ENCODE measurements around the gene KRTAP5-2.

KRTAP5-2 gene

DNA sequence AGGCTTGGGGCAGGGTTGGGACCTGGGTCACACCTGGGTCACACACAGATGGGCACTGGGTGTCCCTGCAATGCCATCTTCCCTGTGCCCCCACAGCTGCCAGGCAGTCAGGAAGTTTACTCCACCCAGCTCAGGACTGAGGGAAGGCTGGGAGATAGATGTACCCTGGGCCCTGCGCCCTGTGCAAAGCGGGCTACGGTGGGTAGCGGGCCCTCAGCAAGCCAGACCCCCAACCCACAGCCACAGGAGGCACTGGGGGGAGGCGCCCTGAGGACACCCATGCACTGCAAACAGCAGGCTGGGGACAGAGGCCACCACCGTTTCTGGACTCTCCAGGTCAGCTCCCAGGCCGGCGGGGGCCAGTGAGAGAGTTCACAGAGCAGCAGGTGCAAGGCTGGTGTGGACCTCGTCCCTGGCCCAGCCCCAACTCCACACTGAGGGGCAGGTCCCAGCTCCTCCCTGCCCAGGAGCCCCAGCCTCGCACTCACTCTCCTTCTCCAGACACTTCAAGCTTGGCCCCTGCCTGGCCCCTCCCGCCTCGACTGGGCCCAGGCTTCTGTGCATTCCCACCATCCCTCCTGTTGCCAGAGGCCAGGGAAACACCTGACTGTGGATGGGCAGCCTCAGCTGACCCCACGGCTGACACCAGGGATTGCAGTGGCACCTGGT is 30.9 kb downstream of the KRTAP5-2 start:
- DNase-seq (ENCODE audit: low spot score) = no peak

DNA sequence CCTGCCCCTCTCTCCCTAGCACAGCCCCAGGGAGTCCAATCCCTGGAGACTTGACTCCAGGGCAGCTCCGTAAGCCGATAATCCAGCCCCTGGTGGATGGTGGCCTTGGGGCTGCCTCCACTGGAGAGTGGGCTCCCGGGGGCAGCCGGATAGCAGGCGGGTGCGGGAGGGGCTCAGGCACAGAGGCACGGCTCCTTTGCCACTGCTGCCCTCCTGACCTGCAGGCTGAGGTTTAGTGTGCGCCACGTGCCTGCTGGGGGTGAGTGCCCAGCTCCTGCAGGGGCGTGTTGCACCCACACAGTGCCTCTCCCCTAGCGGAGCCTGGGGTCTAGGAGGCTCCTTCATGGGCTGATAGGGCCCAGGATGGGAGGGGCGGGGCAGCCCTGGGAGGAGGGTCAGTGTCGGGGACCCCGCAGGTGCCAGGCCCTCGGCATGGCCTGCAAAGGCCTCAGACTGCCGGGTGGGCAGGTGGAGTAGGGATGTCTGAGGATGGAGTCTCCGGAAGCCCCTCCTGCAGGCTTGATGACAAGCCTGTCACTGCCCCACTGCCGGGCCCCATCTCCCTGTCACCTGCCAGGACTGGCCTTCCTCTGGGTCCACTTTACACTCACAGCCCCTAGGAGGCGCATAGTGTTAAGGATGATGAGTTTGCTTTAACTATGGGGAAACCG is 31.6 kb downstream of the KRTAP5-2 start:
- no peak for DNase-seq (ENCODE audit: low spot score)

DNA sequence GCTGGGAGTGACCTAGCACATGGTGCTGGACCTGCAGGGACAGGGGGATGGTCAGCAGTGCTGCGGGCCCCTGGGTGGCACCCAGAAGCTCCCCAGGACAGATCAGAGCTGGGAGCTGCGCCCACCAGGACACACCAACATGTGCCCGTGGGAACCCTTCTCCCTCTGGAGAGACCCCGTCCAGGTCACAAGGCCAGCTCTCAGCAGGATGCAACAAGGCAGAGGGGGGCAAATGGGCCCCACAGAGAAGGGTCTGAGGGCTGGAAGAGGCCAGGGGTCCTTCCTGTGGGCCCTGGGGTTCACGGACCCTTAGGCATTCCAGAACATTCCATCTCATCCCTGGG is 32.2 kb downstream of the KRTAP5-2 start:
- DNase-seq (ENCODE audit: low spot score) = no peak

DNA sequence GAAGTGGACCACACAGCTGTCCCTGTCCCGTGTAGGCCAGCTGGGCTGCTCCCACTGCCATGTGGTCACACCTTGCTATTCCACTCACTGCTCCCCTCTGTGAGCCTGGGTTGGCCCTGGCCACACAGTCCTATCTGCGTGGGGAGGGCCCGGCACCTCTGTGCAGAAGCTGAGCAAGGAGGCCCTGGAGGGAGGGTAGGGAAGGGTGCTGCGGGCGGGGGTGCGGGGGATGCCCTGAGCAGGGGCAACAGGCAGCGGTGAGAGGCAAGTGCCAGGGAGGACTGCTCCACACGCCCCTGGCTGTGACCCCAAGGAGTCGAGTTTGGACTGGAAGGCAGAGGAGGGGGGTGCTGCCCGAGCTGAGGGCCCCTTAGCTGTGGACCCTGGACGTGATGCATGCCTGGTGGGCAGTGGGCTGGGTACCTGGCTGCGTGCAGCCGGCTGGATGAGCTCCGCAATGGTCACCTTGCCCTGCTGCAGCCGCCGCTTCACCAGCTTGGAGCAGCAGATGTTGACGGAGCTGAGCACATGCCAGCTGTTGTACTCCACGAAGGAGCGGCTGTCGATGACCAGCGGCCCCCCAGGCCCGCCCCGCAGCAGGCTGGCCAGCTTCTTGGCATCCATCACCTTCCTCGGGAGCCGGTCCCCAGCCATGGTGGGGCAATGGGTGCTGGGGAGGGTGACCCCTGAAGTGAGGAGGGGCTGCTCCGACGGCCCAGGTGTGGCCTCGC is 32.8 kb downstream of the KRTAP5-2 start:
- no peak for DNase-seq (ENCODE audit: low spot score)

DNA sequence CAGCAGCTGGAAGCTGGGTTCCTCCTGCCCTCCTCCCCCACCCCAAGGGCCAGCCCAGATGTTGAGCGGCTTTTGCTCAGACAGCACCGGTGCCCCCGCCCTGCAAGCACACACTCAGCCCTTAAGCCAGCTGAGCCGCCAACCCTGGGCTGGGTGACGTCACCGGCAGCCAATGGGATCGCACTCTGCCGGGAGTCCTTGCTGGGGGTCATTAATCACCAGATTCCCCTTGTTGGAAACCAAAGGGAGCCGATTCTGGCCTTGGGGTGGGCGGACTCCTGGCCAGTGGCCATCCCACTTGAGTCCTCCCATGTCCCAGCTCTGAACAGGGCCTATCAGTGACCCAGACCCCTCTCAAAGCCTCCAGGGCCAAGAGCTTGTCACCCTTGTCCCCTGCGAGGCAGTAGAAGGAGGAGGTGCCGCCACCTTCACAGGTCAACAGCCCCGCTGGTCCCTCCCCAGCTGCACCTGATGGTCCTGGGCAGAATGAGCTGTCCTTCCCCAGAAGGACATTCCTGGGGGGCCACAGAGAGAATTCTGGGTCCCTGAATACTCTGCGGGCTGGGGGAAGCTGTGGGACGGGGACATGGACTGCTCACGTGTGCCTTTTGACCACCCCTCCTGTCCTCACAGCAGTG is 33.4 kb downstream of the KRTAP5-2 start:
- DNase-seq (ENCODE audit: low spot score) = no peak

DNA sequence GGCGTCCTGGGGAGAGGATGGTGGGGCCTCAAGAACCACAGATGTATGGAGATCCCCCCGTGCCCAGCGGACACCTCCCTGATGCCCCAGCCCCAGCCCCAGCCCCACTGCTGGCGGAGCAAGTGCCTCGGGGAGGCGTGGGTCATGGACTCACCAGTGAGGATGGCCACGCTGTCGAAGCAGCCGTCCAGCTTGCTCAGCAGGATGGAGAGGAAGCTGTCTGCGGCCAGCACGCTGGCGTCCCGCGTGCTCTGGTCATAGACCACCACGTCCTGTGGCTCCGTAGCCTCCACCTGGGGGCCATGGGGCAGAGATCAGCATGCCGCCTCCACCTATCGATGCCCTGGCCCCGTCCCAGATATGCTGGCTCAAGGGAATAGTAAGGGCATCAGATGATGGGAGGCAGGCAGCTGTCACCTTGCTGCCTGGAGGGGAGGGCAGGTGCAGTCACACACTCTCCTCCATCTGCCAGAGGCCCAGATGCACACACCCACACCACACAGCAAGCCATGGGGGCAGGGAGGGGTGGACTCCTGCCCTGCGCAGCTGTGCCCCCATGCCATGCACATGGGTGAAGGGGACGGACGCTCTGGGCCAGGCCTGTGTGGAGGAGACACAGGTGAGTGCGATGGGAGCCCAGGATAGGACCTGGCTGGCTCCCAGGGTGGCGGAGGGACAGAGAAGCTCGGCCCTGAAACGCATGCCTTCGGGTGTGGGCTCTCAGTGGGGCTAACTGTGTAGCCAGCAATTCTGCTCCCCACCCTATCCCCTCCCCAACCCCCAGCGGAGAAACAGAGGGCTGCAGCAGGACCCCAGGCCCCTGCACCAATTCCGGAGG is 34.2 kb downstream of the KRTAP5-2 start:
- no peak for DNase-seq (ENCODE audit: low spot score)

DNA sequence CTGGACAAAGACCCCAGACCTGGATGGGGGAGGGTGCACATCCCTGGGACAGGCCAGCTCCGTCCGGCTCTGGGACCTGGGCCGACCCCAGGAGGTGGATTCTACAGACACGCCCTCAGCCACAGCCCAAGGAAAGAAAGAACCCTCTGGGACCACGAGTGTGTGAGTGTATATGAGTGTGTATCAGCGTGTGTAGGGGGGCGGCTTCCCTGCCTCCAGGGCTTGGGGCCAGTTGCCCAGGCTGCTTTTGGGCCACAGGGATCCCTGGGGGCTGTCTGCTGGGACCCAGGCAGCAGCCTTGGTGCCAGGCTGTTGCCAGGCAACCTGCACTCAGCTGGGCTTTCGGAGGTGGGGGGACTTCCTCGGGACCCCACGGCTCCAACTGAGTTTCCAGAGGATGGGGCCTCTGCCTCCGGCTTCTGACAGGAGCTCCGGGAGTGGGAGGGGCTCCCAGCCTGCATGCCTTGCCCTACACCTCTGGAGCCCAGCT is 34.9 kb downstream of the KRTAP5-2 start:
- no peak for DNase-seq (ENCODE audit: low spot score)

DNA sequence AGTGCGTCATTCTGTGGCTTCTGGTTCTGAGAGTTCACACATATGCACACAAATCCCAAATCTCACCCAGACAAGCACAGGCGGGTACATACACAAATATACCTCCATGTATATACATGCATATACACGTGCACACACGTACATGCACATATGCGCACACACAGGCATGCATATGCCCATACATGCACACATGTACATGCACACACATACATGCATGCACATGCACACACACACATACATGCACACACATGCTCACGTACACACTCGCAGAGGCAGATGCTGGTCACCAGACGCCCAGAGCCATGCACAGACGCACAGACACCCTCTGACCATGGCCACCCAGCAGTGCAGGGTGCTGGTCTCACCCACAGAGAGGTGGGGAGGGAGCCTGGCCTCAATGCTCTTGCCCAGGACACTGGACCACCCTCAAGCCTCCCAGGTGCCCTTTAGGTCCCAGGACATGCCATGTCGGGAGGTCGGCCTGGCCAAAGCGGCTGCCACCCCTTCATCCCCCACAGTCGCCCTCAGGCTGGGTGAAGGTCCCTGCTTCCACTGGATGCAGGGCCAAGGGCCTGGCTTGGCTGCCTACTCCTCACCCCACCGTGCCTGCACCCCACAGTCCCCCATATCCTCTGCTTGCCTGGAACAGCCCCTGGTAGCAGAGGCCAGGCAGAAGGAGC is 35.5 kb downstream of the KRTAP5-2 start:
- DNase-seq (ENCODE audit: low spot score) = no peak

DNA sequence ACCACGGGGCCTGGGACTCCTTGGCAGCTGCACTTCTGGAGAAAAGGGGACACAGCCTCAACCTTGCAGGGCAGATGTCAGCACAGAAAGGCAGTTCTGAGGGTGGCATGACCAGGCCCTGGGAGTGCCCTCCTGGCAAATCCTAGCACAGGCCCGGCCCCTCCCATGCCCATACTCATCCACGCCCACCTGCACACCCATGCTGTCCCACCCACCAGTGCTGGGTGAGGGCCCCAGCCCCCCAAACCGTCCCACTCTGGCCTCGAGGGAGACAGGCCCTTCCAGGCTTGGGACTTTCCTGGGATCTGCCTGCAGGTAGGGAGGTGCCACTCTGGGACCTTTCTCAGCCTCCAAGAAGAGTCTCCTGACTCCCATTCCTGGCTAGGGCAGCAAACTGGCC is 36.1 kb downstream of the KRTAP5-2 start:
- DNase-seq (ENCODE audit: low spot score) = no peak

DNA sequence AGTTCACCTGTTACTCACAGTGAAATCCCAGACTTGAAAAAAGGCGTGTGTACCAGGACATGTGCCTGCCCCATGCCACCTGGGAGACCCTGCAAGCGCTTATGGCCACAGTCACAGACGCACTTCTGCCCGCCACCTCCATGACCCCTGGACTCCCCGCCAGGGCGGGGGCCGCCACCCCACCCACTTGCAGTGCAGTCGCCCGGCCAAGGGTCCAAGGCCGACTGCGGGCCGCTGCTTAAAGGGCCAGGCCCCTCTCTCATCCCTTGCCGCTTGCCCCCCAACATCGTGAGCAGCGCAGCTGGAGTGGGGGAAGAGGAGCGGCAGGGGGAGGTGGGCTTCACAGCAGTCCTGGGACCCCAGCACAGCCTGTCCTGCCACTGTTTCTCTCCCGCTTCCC is 36.8 kb downstream of the KRTAP5-2 start:
- no peak for DNase-seq (ENCODE audit: low spot score)

DNA sequence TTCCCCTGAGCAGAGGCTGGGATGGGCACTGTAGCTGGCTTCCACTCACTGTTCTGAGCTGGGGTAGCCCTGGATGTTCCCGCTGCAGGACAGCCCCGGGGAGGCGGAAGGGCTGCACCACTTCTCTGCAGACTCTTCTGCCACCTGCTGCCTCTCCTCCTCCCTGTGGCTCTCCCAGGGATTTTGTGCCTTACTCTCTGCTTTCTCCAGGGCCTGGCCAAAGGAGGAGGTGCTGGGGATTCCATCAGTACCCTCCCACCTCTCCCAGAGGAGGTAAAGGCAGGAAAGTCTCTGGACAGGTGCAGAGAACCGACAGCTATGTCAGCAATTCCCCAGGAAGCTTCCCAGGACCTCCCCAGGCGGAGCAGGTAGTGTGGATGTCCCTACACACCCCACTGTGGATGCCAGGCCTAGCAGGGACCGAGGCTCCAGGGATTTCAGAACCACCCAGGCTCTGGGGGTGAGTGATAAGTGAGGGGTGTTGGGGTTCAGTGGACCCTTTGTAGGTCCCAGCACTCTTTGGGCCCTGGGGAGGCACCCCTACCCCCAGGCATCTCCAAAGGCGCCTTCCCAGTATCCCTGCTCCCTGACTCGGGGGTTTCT is 37.3 kb downstream of the KRTAP5-2 start:
- DNase-seq (ENCODE audit: low spot score) = no peak

DNA sequence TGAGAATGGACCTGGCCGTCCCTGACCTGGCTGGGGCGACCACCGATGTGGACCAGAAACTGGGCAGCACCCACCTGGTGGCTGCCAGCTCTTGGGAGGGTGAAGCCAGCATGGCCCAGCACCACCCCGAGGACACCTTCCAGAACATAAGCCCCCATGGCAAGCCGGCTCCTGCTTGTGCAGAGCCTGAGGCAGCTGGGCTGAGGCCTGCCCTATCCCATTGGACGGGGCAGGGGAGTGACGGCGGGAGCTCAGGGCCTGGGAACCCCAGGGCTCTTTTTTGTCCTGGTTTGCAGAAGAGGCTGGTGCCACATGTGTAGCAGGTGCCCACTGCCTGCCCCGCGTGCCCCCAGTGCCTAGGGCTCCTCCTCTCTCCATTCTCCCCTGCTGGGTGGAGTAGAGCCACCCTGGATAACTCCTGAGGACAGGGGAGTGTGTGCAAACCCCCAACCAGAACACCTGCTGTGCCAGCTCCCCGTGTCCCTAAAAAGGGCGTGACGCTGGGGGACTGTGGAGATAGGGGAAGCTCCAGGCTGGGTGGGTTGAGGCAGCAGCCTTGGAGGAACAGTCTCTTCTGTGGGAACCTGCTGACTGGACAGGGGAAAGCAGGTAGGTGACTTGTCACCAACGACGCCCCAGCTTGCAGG is 38.0 kb downstream of the KRTAP5-2 start:
- no peak for DNase-seq (ENCODE audit: low spot score)

DNA sequence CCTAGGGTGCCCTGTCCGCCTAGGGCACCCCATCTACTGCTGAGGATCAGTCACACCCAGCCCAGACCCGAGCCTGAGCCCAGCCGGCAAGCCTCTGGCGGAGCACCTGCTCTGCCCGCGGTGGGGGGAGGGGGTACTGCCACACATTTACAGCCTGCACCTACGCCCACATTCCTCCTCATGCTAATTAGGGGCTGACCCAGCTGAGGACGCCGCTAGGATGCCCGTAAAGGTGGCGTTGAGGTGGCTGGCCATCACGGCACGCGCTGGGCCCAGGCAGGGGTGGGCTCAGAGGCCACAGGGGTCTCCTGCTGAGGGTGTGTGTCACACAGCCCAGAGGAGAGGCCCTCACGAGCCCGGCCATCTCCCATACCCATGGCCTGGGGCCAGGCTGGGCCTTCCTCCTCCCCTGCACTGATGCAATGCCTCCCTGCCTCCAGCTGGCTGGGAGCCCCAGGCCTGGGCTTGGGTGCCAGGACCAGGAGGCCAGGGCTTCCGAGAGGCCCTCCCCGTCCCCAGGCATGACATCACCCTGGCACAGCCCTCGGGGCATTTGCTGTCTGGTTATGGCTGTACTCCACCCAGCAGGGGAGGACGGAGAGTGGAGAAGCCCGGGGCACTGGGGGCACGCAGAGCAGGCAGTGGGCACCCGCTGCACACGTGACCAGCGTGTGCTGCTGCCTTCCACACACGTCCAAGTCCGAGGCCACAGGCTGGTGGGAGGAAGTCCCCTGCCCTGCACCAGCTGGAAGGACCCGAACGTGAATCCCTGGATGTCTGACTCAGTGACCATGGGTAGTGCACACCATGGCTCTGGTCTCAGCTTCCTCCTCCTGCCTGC is 38.8 kb downstream of the KRTAP5-2 start:
- DNase-seq (ENCODE audit: low spot score) = peak; percentile 98

DNA sequence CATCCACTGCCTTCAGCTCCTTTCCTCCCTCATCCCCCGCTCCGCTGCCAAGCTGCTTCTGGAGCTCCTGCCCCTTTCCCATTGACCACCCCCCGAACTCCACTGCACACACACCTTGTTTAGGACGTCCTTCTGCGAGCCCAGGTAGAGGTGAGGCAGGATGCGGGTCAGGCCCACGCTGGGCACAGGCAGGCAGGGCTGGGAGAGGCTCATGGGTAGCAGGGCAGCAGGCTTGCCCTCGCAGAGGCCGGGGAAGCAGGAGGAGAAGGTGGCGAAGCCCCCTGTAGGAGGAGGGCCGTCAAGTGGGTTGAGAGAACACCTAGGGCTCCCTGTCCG is 39.4 kb downstream of the KRTAP5-2 start:
- DNase-seq (ENCODE audit: low spot score) = no peak

DNA sequence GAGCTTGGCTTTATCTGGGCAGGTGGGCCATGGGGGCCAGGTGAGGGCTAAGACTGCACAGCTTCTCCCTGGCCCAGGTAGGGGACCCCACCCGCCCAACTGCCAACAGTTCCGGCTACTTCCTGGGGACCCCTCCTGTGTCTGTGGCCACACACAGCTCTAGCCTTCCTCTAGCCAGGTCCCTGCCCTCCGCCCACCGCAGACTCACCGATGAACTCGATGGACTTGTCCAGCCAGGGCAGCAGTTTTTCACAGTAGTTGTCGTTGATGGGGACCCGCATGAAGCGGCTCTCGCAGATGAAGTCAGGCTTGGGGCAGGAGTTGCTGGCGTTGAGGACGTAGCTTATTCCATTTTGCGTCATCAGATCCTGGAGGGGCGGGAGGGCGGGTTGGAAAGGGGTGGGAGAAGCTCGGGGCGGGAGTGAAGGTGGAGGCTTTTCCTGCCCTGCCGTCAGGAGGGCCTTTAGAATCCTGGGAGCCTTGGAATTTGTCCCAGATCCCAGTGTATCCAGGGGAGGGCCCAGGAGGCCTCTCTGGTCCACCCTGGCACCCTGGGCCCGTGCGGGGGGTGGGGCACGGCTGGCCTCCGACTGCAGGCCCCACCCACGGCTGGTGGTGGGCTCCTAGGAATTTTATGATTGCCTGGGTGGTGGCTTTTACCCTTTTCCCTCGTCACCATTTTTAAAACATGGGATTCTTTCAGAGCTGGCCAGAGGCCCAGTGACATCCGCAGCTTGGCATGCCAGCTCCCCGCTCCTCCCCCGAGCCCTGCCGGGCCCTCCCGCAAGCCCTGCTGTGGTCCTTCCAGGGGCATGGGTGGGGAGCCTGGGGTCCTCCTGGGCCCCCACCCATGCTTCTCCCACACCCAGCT is 40.0 kb downstream of the KRTAP5-2 start:
- no peak for DNase-seq (ENCODE audit: low spot score)

DNA sequence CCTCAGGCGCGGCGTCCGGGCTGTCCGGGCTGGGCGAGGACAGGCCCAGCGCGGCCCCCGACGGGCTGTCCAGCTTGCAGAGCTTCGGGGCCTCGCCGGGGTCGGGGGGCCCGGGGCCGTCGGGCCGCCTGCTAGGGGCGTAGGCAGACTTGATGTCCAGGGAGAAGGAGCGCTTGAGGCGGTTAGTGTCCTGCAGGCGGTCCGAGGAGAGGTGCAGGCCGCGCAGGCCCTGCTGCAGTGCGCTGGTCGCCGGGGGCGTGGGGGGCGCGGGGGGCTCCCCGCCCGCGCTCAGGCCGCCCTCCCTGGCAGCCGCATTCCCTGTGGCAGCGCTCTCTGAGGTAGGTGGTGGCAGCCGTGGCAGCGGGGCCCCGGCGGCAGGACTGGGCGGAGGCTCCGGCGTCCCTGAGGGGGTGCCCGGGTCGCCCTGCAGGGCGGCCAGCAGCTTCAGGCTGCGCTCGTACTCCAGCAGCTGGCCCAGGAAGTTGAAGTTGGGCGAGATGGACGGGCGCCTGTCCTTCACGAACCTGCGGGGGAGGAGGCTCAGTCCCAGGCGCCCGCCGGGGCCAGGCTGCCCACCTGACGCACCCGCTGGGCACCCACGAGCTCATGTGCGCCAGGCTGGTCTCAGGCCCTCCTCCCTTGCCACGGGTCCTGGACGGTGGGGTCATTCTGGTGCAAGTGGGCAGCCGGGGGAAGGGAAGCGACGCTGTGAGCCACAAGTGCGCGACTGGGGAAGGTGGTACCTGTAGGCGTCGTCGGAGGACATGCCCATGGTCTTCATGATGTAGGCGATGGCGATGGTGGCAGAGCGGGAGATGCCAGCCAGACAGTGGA is 40.8 kb downstream of the KRTAP5-2 start:
- no peak for DNase-seq (ENCODE audit: low spot score)

DNA sequence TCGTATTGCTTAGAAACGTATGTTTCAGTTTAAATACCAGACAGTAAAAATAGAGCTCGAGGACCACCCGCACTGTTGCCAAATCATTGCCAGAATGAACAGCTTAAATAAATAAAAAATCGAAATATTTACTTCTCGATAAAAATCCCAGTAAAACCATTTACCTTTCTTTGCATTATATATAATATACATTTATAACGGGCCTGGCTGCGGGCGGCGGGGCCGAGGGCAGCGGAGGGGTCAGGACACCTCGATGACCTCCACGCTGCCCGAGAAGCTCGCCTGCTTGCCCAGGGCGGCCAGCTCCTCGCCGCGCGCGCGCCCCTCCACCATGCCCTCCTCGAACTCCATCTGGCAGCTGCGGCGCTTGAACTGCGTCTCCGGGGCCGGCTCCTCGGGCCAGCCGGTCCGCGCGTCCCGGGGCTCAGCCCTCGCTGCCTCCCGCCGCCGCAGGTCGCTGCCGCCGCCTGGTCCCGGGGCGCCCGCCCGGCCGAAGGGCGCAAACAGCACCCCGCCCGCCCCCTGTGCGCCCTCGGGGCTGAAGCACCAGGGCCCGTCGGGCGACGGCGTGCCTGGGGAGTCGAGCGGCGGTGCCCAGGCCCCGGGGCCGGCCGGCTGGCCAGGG is 41.7 kb downstream of the KRTAP5-2 start:
- DNase-seq (ENCODE audit: low spot score) = no peak
